ENCODE data around the gene ADORA1.

The ADORA1 gene

DNA sequence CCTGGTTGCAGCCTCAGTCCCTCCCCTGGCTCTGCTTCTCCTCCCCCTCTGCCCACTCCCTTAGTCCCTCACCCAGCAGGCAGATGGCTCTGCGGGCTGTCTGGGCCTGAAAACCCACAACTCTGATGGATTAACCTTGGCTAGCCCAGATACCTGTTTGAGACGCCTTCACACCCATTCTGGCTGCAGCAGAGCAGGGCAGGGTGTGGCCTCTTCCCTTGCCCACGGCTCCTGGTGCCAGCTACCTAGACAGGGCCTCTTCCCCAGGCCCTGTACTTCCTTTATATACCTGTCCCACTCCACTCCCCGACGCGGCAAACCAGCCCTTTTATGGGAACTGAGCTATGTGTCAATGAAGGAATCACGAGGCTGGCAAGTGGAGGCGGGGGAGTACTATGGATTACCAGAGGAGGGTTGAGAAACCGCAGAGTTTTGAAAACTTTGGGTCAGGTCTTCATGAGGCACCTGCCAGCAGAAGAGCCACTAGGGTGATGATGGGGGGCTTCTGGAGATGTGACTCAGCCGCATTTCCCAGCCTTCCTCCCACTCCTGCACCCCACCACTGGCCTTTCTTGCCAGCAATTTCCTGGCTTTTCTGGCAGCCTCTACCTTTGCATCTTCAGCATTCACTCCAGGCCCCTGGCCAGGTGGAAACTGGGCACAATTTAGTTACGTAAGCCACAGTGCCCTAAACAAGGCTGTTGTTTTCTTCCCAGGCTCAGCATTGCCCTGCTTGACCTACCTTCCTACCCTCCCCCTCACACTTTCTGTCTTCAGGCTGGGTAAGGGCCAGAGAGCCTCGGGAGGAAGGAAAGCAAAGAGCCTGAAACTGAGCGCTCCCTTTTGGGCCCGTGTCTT, 59.1 kb downstream of the ADORA1 start, which contains the start of gene CHI3L1:
TSS of gene CHI3L1 (minus strand) at position 259 of the 858 bp plus-strand sequence. CDS start at position 178, 81 bp downstream.
- no peak for DNase-seq (ENCODE audit: low read depth)

DNA sequence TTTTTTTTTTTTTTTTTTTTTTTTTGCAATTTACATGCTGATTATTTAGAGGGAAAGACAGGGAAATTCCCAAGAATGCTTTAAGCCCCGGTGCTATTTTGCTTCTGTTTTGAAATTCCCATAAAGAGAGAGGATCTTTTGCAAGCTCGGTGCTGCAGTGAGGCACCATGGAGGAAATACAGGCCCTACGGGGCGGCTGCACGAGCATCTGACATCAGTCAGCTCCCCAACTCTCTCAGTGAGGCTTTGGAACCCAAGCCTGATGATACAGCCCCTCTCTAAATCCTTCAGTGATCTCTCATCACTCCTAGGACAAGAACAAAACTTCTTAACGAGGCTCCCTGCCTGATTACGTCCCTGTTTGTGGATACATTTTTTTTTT, 59.8 kb downstream of the ADORA1 start:
- DNase-seq (ENCODE audit: low read depth): no peak

DNA sequence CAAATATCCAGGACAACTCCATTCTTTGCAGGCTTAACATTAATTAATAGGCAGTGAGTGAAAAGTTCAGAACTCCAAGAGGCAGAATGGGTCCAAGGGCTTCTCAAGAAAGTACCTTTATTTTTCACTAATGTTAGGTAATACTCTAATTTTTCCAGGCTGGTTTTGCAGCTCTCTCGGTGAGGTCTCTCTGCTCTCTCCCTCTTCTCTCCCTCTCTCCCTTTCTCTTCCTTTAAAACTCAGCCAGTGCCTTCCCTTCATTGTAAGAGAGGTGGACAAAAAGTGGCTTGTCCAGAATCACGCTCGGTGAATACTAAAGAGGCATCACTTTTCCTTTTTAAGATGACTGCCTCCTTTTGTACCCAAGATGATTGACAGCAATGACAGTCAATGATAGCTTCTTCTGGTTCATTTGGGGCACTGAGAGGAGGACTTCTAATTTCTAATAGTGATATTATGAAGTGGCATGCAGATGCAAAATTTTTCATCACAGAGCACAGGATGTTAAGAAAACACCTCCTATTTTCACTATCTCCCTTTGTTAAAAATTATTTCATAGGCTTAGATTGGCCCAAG, 60.3 kb downstream of the ADORA1 start:
- DNase-seq (ENCODE audit: low read depth): no peak

DNA sequence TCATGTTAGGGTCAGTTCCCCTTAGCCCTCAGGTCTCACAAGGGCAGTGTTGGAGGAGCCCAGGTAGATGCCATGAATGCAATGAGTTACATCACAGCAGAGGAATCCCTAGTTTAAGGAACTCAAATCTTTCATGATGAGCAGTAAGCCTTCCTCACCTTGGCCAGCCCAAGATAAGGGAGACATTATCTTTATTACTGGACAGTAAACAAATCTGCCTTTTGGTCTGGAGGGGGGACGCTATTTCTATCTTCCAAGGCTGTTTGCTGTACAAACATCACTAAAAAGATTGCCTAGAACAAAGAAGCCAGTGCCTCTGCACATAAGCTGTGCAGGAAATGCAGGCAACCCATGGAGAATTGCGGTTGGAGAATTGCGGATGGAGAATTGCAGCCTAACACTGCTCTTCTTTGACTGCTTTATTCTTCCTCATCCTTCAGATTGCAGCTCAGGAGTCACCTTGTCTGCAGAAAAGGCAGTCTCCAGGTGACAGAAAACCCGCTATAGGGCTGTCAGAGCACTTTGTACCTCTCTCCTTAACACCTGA, 61.2 kb downstream of the ADORA1 start:
- DNase-seq (ENCODE audit: low read depth): no peak

DNA sequence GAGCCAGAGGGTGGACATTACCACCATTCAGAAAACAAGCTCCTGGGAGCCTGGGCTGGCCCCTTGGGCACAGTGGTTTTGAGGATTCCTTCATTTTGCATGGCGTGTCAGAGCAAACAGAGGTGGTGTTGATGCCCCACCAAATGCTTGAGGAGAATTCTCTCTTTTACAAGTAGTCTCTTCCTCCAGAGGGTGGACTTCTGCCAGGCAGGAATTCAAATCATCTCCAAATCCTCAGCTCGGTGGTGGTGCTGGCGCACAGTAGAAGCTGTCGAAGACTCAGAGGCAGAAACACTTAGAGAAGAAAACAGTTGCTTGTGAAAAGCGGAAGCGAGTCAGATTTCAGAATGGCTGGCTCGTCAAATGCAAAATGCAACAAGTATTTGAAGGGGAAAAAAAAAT, 62.4 kb downstream of the ADORA1 start:
- DNase-seq (ENCODE audit: low read depth): no peak

DNA sequence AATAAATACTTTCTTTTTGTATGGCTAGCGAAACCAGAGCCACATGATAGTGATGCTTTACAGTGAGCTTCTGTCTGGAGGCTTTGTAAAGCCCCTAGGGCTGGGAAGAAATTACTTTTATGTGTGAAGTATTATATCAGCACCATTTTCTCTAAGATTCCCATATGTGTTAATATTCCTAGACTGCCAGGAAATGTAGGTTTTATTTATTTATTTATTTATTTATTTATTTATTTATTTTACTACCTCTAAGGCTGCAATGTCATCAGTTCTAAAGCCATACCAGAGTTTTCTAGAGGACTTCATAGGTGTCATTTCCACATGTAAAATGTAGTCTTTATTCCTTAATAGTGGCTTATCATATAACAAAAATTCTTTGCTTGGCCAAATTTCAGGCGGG, 63.4 kb downstream of the ADORA1 start:
- DNase-seq (ENCODE audit: low read depth): no peak

DNA sequence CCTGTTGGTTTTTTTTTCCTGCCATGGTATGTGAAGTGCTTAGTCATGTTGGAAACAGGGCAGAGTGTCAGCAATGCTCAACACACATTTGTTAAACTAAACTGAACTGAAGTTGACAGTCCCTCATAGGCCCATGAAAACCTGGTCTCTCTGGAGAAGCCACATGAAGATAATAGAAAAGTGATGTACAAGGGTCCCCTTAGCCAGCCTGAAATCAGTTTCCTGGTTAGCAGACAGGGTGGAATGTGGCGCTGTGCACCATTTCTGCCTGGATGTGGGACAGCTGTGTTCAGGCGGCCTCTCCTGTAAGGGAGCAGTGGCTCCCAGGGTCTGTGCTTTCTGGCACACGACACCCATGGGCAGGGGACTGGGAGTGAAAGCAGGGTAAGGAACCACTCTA, 68.8 kb downstream of the ADORA1 start:
- no peak for DNase-seq (ENCODE audit: low read depth)

DNA sequence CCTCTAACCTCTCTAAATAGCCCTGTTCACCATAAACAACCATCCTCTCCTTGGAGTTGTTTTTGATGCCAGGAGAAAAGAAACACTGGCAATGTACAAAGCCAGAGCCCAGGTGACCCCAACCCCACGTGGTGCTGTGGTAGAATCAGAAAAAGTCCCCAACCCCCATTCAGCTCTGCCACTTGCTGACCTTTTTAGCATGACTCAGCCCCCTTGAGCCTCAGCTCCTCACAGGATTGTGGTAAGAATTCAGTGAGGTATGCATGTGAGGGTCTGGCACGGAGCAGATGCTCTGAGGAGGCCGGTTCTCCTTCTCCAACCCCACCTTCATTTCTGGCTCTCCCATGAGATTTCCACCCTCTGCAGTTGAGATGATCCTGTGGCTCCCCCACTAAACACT, 70.1 kb downstream of the ADORA1 start:
- DNase-seq (ENCODE audit: low read depth): peak; percentile 67

DNA sequence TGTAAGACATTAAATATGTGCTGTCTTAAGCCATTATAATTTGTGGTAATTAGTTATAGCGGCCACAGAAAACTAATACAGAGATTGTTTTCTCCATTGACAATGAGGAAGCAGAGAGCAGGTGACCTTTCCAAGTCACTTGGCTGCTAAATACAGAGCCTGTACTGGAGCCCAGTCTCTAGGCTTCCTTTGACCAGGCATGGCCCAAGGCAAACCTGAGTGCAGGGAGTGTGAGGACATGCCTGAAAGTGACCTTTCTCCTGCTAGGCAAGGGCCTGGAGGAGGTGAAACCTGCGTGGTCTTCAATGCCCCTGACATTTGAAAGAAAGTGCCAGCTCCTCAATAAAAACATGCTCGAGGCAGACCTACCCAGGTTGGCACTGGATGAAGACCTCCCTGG, 71.5 kb downstream of the ADORA1 start:
- no peak for DNase-seq (ENCODE audit: low read depth)

DNA sequence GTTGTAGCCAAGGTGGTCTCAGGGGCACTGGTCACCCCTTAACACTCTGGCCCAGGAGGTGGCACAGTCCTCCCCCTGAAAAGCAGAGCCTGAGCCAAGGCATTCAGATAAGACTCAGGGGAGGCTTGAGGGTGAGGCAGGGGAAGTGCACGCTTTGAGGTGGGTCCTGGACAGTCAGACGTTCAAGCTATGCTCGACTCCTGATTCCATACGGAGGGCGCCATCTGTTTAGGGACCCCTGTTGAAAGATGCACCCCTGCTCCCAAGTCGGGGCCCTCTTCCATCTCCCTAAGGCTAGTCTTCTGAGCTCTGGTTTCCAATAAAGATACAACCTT, 71.9 kb downstream of the ADORA1 start:
- DNase-seq (ENCODE audit: low read depth): no peak

DNA sequence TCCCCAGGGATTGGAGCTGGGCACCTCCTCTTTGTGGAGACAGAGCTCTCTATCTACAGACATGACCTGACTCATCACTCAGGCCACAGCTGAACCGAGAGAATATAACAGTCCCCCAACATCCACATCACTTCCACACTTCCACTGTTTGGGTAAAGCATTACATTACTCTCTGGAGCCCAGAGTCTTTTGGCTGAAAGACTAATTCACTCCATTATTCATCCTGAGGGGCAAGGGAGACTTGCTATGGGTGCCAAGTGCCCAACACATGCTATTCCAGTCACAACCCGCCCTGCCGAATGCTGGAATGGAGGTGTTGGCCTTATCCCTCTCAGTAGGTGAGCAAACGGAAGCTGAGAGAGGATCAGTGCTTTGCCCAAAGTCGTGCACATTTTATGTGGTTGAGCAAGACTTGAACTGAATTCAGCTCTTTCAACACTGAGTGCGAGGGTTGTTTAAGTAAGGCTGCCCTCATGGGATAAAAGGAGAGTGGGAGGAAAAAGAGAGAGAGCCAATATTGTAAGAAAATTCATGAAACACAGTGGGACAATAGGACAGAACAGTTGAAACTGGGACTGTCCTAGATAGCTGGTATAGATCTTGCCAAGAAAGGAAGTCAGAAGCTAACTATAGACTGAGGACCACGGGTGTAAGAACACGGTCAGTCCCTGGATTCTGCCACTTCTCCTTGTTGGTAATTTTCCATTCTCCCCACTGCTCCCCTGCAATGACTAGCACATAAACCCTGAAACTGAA, 72.5 kb downstream of the ADORA1 start:
- DNase-seq (ENCODE audit: low read depth): no peak

DNA sequence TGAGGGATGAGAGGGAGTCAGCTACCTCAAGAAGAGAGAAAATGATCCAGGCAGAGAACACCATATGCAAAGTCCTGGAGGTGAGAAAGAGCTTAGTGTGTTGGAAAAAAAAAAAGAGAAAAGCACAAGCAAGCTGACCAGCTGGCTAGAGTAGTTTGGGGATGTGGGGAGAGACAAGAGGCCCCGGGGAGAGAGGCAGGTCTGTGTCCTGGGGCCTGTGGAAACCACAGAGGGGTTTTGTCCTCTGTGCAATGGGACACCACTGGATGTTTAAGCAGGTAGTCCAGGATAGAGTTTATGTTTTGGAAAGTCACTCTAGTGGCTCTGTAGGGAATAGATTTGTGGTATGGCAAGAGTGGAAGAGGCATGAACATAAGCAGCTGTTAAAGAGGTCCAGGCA, 73.4 kb downstream of the ADORA1 start:
- DNase-seq (ENCODE audit: low read depth): no peak

DNA sequence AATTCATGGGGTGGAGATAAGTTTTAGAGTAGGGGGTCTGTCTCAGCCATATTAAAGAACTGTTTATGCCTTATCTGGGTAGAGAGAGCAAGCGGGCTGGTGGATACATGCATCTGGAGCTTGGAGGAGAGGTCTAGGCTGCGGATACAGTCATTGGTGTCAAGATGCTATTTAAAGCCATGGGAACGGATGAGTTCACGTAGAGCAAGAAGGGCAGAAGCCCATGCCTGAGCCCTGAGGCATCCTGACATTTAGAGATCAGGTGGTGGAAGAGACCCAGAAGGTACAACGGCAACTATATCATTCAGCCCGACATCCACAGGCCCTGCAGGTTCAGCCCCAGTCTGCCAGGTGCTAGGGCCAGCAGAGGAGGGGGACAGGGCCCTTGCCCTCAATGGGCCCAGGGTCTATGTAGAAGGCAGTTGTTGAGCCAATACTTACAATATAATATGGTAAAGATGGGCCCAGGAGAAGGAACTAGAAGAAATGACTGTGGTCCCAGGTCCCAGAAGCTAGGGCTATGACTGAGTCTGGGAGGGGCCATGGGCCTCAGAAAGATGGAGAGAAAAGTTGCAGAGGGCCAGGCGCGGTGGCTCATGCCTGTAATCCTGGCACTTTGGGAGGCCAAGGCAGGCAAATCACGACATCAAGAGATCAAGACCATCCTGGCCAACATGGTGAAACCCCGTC, 74.1 kb downstream of the ADORA1 start:
- no peak for DNase-seq (ENCODE audit: low read depth)

DNA sequence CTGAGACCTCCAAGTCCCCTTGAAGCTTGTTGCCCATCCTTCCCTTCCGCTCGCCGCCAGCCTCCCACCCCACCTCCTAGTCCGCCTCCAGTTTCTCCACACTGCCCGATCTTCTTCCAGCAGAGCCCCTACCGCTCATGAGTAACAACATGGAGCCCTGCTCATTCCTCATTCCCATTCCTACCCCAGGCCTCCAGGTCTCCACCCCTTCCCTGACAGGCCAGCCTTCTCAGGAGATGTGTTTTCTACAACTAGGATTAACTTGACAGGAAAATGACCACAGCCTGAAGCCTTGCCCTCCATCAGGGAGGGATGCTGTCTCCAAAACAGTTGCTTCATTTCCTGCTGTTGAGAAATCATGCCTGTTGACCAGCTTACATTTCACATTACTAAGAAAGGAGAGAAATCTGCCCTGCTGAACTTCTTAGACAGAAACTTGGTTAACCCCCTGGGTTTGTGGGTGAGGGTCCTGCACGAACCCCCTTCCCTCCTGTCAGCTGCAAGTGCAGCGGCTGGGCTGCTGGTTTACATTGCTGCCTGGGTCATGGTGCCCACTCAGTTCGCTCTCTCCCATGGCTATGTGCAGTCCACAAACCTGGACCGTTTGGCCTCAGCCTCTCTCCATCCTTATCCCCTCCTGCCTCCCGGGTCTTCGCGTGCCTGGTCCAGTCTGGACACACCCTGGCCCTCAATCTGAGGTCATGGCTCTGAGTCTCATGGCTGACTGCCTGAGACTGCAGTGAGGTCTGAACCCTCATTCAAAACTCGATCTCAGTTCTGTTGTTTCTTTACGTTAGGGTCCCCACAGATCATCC, 75.1 kb downstream of the ADORA1 start:
- DNase-seq (ENCODE audit: low read depth): peak; percentile 38

DNA sequence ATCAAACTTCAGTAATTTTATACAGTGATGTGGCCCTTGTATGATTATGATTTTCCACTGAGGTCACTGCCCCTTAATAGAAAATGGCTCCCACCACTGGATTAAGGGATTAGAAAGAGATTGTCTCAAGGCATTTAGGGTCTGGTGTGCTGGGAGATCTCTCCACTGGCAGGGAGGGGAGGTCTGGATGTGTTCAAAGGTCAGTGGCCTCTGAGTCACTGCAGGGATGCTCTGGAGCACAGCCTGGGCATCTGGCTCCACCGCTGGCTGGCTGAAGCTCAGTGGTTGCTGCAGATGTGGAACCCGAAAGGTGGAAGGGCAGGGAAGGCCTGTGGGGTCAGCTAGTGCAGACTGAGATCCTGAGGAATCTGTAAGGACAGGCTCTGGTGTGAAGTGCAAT, 77.2 kb downstream of the ADORA1 start:
- no peak for DNase-seq (ENCODE audit: low read depth)

DNA sequence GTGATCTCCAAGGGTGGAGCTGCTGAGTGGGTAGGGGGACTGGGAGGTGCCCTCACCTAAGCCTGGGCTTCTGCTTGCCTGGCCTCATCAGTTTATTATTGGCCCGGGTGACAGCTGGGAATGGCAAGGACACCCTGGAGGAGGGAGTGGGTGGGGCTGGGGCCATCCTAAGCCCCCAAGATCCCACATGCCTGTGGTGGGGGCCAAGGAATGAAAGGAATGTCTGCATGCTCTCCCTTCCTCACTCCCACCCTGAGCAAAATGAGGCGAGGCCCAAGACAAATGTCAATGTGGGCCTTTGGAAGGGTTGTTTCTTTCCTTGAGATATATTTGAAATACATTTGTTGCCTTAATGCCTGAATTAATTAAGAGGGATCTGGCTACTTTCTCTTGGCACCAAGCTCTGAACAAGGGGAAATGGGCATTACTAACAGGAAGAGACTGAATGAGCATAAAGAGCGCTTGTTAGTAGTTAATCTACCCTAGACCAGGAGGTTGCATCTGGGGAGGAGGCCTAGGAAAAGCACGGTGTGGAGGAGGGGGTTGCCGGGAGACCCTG, 78.7 kb downstream of the ADORA1 start:
- no peak for DNase-seq (ENCODE audit: low read depth)

DNA sequence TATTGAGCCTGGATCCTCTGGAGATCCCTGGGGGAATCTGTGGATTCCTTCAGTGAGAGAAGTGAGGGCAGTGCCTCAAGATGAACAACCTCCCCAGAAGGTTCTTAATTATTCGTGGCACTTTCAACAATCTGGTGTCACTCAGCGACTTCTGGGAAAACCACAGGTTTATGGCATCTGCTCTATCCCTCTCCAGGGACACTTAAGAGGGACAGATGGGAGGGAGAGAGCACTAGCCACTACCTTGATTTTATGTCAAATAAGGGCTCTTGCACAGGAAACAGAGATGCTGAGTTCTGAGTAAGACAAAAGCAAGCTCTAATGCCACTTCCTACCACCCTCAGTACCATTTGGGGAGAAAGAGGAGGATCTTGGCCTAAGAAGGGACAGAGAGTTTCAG, 80.2 kb downstream of the ADORA1 start:
- DNase-seq (ENCODE audit: low read depth): no peak

DNA sequence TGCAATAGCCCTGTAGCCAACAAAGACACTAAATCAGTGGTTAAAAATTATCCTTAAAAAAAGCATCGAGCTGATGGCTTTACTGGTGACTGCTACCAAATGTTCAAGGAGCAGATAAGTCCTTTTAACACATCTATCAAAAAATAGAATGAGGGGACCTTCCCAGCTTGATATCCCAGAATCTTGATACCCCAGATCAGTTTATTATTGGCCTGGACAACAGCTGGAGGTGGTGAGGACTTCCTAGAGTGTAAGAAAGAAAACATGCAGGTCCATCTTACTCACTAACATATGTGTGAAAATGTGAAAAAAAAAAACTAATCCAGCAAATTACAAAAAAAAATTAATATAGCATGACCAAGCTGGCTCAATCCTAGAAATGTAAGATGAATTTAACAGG, 80.7 kb downstream of the ADORA1 start:
- DNase-seq (ENCODE audit: low read depth): no peak

DNA sequence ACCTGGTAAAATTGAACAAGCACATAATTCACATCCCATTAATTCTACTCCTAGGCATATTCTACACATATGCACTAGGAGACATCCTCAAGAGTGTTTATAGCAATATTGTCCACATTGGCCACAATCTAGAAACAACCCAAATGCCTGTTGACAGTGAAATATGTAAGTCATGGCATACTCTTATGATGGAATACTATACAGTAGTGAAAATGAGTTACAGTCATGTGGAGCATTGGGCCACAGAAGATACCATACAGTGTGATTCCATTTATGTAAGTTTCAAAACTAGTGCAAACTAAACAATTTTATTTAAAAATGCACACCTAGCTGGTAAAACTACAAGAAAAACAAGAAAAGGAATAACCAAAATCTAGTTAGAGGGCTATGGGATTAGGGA, 82.8 kb downstream of the ADORA1 start:
- DNase-seq (ENCODE audit: low read depth): no peak

DNA sequence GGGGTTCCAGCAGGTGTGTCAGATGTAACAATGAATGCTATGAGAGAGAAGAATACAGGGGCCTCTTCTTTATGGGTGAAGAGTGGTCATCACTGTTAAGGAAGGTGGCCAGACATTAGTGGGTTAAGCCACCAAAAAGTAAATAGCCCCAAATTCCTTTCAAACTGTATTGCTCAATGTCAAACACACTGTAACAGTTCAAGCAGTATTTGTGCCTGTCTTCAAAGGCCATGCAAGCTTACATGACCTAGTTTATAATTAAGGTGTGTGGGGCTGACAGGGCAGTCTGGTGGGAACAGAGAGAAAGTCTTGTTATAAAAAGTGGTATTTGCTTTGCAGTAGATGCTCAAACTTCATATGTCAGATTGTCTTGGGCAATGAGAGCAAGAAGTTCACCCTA, 83.5 kb downstream of the ADORA1 start:
- no peak for DNase-seq (ENCODE audit: low read depth)

DNA sequence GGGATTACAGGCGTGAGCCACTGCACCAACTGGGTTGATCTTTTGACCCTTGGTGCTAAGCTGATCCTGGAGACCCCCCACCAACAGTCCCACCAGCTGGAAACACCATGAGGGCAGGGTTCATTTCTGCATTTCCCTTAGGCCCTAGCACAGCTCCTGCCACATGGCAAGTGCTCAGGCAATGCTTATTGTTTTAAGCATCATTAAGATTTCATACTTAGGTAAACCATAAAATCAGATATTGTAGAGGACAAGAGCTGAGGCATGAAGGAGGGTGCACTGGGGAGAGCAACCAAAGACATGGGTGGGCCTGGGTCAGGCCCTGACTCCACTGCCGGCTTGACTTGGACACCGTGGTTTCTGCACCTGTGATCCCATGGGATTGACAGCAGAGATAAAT, 84.3 kb downstream of the ADORA1 start:
- DNase-seq (ENCODE audit: low read depth): no peak
